GM18870 (cell line): ENCODE data around the gene GAS2L3.
"Not testable (repeated sequence)": the region's sequence is repeated elsewhere in the genome, so short reads cannot be mapped to it uniquely, and the experiment has no call there.

ENCODE experiments used
- ATAC-seq: cut with Tn5 transposase; IDR thresholded peaks from one replicate; pipeline ENCODE4 v1.9.1; 2021; ENCODE audit warnings: moderate library complexity; ENCODE audit not compliant: unreplicated experiment

Gene GAS2L3

GRCh38 chr12:100573292-100574186 lies at the start of gene GAS2L3:
TSS of gene GAS2L3 (plus strand) at chr12:100573684. CDS start at chr12:100594905, 21,221 bp downstream.
- ATAC-seq = peak; percentile 89

GRCh38 chr12:100528034-100528433 lies 45.5 kb upstream of the GAS2L3 start:
- ATAC-seq = no peak

GRCh38 chr12:100528471-100529127 lies 44.9 kb upstream of the GAS2L3 start:
- no peak for ATAC-seq

- ATAC-seq = no peak
Measured at GRCh38 chr12:100529756-100530350, 43.6 kb upstream of the GAS2L3 start.

- no peak for ATAC-seq
Measured at GRCh38 chr12:100533376-100533775, 40.1 kb upstream of the GAS2L3 start.

DNA sequence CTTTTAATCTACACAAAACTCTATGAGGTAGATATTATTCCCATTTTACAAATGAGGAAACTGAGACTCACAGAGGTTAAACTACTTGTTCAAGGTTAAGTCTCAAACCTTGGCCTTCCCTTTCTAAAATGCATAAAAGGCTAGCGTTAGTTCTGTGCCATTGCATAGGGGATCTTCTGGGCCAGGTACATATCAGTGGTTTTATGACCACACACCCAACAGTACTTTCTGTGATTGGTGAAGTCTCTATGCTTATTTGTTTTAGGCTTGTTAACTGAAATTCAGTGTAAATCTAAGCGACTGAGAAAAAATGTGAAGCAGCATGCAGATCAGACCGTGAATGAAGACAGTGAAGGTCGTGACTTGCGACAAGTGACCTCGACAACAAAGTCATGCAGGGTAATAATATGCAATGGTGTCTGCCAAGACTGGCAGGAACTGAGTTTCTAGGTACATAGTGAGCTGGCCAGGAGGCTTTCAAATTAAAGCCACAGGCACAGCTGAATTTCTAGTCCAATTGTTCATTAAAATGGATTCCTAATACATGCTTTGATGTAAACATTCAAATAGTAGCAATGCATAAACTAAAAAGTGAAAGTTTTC lies 38.8 kb upstream of the GAS2L3 start:
- ATAC-seq = no peak

- no peak for ATAC-seq
Measured at GRCh38 chr12:100539202-100539601, 34.3 kb upstream of the GAS2L3 start.

GRCh38 chr12:100544165-100544564 lies 29.3 kb upstream of the GAS2L3 start:
- no peak for ATAC-seq

DNA sequence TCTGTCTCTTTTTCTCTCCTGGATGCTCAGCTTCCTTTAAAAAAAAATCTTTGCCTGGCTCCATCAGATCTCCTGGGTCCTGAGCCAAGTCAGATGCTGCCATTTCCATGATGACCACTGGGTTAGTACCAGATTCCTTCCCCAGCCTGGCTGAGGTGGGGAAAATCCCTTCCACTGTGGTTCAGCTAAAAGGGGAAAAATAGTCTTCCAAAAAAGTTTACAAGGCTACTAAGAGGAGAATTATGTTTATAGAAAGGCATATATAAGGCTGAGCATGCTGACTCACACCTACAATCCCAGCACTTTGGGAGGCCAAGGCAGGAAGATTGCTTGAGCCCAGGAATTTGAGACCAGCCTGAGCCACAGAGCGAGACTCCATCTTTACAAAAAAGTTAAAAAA lies 28.4 kb upstream of the GAS2L3 start:
- ATAC-seq = no peak

- no peak for ATAC-seq
Measured at GRCh38 chr12:100553936-100554335, 19.5 kb upstream of the GAS2L3 start.

- ATAC-seq = no peak
Measured at GRCh38 chr12:100554608-100555077, 18.8 kb upstream of the GAS2L3 start.

DNA sequence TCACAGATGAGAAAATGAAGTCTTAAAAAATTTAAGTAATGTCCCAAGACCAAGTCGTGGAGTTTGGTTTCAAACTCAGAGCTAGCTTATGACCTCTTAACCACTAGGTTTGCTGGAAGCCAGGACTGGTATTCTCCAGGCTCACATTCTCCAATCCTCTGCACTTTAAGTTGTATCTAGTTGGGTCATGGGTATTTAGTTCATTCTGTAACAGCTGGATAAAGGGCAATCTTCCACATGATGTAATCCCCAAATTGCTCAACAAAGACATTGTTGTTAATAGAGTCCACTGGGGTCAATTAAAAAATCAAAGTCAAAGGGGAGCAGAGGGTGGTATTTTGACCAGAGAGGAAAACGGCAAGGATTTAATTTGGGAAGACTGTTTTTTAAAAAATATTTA lies 17.8 kb upstream of the GAS2L3 start:
- ATAC-seq = no peak

DNA sequence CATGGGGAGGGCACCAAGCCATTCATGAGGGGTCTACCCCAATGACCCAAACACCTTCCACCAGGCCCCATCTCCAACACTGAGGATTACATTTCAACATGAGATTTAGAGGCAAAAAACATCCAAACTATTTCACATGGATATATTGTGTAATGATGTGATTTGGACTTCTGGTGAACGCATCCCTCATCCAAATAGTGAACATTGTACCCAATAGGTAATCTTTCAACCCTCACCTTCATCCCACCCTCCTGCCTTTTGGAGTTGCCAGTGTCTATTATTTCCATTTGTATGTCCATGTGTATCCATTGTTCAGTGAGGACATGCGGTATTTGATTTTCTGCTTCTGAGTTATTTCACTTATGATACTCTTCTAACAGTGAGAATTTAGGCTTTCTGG lies 16.1 kb upstream of the GAS2L3 start:
- no peak for ATAC-seq

- ATAC-seq = not testable (repeated sequence)
Measured at GRCh38 chr12:100559261-100559660, 14.2 kb upstream of the GAS2L3 start.

DNA sequence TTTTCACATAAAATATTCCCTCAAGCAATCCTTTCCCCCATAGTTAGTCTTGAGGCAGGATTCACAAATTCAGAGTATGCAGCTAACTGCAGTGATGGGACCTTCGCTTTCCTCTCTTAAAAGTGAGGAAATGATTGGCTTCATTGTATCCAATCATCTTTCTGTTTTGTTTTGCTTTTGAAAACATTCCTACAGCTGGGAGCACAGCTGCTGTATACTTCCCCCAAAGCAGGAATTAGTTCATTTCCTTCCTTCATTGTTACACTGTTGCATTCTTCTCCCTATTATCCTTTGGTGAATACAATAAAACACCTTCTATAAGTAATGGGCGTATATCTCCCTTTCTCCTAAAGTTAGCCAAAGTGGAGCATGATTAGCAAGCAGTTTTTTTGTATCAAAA lies 9.4 kb upstream of the GAS2L3 start:
- ATAC-seq = no peak

GRCh38 chr12:100564905-100565467 lies 8.5 kb upstream of the GAS2L3 start:
- no peak for ATAC-seq

GRCh38 chr12:100565987-100566545 lies 7.4 kb upstream of the GAS2L3 start:
- no peak for ATAC-seq

GRCh38 chr12:100566887-100567637 lies 6.4 kb upstream of the GAS2L3 start:
- ATAC-seq = peak; percentile 94

GRCh38 chr12:100567945-100568344 lies 5.5 kb upstream of the GAS2L3 start:
- ATAC-seq = peak; percentile 20

GRCh38 chr12:100572184-100572583 lies 1.3 kb upstream of the GAS2L3 start:
- no peak for ATAC-seq
